ENCODE measurements around the gene OXER1. TPM values are rescaled to one million over a fixed set of nuclear protein-coding genes. Genes with fewer than 3 reads are reported as not detected.
A peak's percentile ranks its signal among the peaks of the same experiment; 100 is the strongest.

OXER1 gene
- total and polyA plus RNA-seq, 7 experiments from 2014 or later: 0.12 to 3.0 (median 0.36) TPM; not detected in 3

- peak overlapping the region; percentile 41 for H3K27ac ChIP-seq (ENCODE audit: low read depth, low read length)
- H3K27ac Mint-ChIP-seq: peak overlapping the region in 7 of 9 donors; percentile 44 to 82 (median 74)
- no peaks in the 10 kb centered on the region for H3K36me3 ChIP-seq (ENCODE audit: control insufficient read depth in 2 of 3, insufficient read depth in 3 of 3, low read length in 3 of 3)
- no peak for ATAC-seq
- peak overlapping the region in 8 of 10 donors; percentile 21 to 81 (median 67) for H3K4me3 Mint-ChIP-seq
- peak in 5 of 9 donors; percentile 6 to 37 (median 19) for DNase-seq
- H3K4me3 ChIP-seq (ENCODE audit: low read length): no peak overlapping the region
- CTCF ChIA-PET: no interaction called here
- peaks cover 0 to 13% (median 3%) of the 10 kb centered on the region in 11 donors for H3K9me3 Mint-ChIP-seq
- H3K9me3 ChIP-seq (ENCODE audit: control insufficient read depth in 2 of 3, low read length in 3 of 3): no peaks in the 10 kb centered on the region
- no peaks in the 10 kb centered on the region for H3K27me3 Mint-ChIP-seq
- no peaks in the 10 kb centered on the region for H3K27me3 ChIP-seq (ENCODE audit: control insufficient read depth in 2 of 2, insufficient read depth in 2 of 2, low read length in 2 of 2)
- H3K4me1 Mint-ChIP-seq: peaks cover 4 to 48% (median 25%) of the 10 kb centered on the region in 7 donors
- intact Hi-C loops (cut with micrococcal nuclease): no loop called here
- POLR2A ChIA-PET: interaction anchor here (1.0 kb wide), 1 partner anchor 34 kb away, joined by 3 read pairs; no protein-coding TSS in a partner anchor
- peaks cover 0 to 5% (median 4%) of the 10 kb centered on the region in 5 donors for H3K36me3 Mint-ChIP-seq
- peaks cover 0 to 6% of the 10 kb centered on the region in 2 donors for H3K4me1 ChIP-seq (ENCODE audit: control insufficient read depth in 2 of 2, insufficient read depth in 2 of 2, low read length in 2 of 2)
Measured at GRCh38 chr2:42775810-42776209, 11.9 kb upstream of the OXER1 start.

- H3K36me3 Mint-ChIP-seq: peaks cover 0 to 5% (median 4%) of the 10 kb centered on the region in 5 donors
- H3K27me3 Mint-ChIP-seq: no peaks in the 10 kb centered on the region
- intact Hi-C loops (cut with micrococcal nuclease): no loop called here
- ATAC-seq: no peak
- Histone ChIP-seq H3K4me1 (ENCODE audit: control insufficient read depth in 2 of 2, insufficient read depth in 2 of 2, low read length in 2 of 2) (peaks cover 0 to 6% of the 10 kb centered on the region in 2 donors), H3K27me3 (ENCODE audit: control insufficient read depth in 2 of 2, insufficient read depth in 2 of 2, low read length in 2 of 2) (no peaks in the 10 kb centered on the region), H3K9me3 (ENCODE audit: control insufficient read depth in 2 of 3, low read length in 3 of 3) (no peaks in the 10 kb centered on the region), H3K4me3 (ENCODE audit: low read length) (no peak overlapping the region), H3K36me3 (ENCODE audit: control insufficient read depth in 2 of 3, insufficient read depth in 3 of 3, low read length in 3 of 3) (no peaks in the 10 kb centered on the region), H3K27ac (ENCODE audit: low read depth, low read length) (no peak overlapping the region)
- ChIA-PET CTCF (no interaction called here), POLR2A (interaction anchor here (1.0 kb wide), 1 partner anchor 34 kb away, joined by 3 read pairs; no protein-coding TSS in a partner anchor)
- H3K4me1 Mint-ChIP-seq: peaks cover 4 to 48% (median 25%) of the 10 kb centered on the region in 7 donors
- peak overlapping the region in 8 of 9 donors; percentile 28 to 82 (median 61) for H3K27ac Mint-ChIP-seq
- H3K9me3 Mint-ChIP-seq: peaks cover 0 to 10% (median 3%) of the 10 kb centered on the region in 11 donors
- DNase-seq: no peak
- peak overlapping the region in 7 of 10 donors; percentile 7 to 81 (median 67) for H3K4me3 Mint-ChIP-seq
Measured at GRCh38 chr2:42775186-42775585, 11.3 kb upstream of the OXER1 start.

- Mint-ChIP-seq H3K27ac (no peak overlapping the region), H3K4me3 (no peak overlapping the region), H3K4me1 (peaks cover 4 to 33% (median 20%) of the 10 kb centered on the region in 7 donors), H3K27me3 (no peaks in the 10 kb centered on the region), H3K9me3 (peaks cover 0 to 3% (median 0%) of the 10 kb centered on the region in 11 donors), H3K36me3 (peaks cover 0 to 4% (median 0%) of the 10 kb centered on the region in 5 donors)
- POLR2A ChIA-PET: interaction anchor here (0.7 kb wide), 1 partner anchor 617 kb away, joined by 3 read pairs; no protein-coding TSS in a partner anchor
- H3K27ac ChIP-seq (ENCODE audit: low read depth, low read length): no peak overlapping the region
- no peaks in the 10 kb centered on the region for H3K9me3 ChIP-seq (ENCODE audit: control insufficient read depth in 2 of 3, low read length in 3 of 3)
- no peak overlapping the region for H3K4me3 ChIP-seq (ENCODE audit: low read length)
- ATAC-seq (no peak), DNase-seq (no peak)
- no peaks in the 10 kb centered on the region for H3K27me3 ChIP-seq (ENCODE audit: control insufficient read depth in 2 of 2, insufficient read depth in 2 of 2, low read length in 2 of 2)
- CTCF ChIA-PET: no interaction called here
- no peaks in the 10 kb centered on the region for H3K36me3 ChIP-seq (ENCODE audit: control insufficient read depth in 2 of 3, insufficient read depth in 3 of 3, low read length in 3 of 3)
- intact Hi-C loops (cut with micrococcal nuclease): no loop called here
- H3K4me1 ChIP-seq (ENCODE audit: control insufficient read depth in 2 of 2, insufficient read depth in 2 of 2, low read length in 2 of 2): no peaks in the 10 kb centered on the region
Measured at GRCh38 chr2:42771546-42772153, 7.7 kb upstream of the OXER1 start.

GRCh38 chr2:42770288-42771131, 6.6 kb upstream of the OXER1 start:
- ChIA-PET CTCF (no interaction called here), POLR2A (interaction anchor here (0.6 kb wide), 1 partner anchor 1142 kb away, joined by 3 read pairs; no protein-coding TSS in a partner anchor)
- no peak overlapping the region for H3K4me3 Mint-ChIP-seq
- Histone ChIP-seq H3K36me3 (ENCODE audit: control insufficient read depth in 2 of 3, insufficient read depth in 3 of 3, low read length in 3 of 3) (no peaks in the 10 kb centered on the region), H3K27ac (ENCODE audit: low read depth, low read length) (no peak overlapping the region), H3K27me3 (ENCODE audit: control insufficient read depth in 2 of 2, insufficient read depth in 2 of 2, low read length in 2 of 2) (no peaks in the 10 kb centered on the region), H3K4me1 (ENCODE audit: control insufficient read depth in 2 of 2, insufficient read depth in 2 of 2, low read length in 2 of 2) (no peaks in the 10 kb centered on the region), H3K9me3 (ENCODE audit: control insufficient read depth in 2 of 3, low read length in 3 of 3) (no peaks in the 10 kb centered on the region), H3K4me3 (ENCODE audit: low read length) (no peak overlapping the region)
- peaks cover 0 to 4% (median 0%) of the 10 kb centered on the region in 5 donors for H3K36me3 Mint-ChIP-seq
- intact Hi-C loops (cut with micrococcal nuclease): no loop called here
- peaks cover 1 to 22% (median 11%) of the 10 kb centered on the region in 7 donors for H3K4me1 Mint-ChIP-seq
- peaks cover 0 to 3% (median 0%) of the 10 kb centered on the region in 11 donors for H3K9me3 Mint-ChIP-seq
- ATAC-seq (peak; percentile 90), DNase-seq (peak in 1 of 9 donors; percentile 11)
- H3K27me3 Mint-ChIP-seq: no peaks in the 10 kb centered on the region
- no peak overlapping the region for H3K27ac Mint-ChIP-seq

- intact Hi-C loops (cut with micrococcal nuclease): no loop called here
- Mint-ChIP-seq H3K36me3 (peaks cover 0 to 4% (median 0%) of the 10 kb centered on the region in 5 donors), H3K9me3 (peaks cover 0 to 3% (median 0%) of the 10 kb centered on the region in 11 donors), H3K4me3 (no peak overlapping the region), H3K27me3 (no peaks in the 10 kb centered on the region), H3K4me1 (peaks cover 0 to 14% (median 4%) of the 10 kb centered on the region in 7 donors), H3K27ac (peak overlapping the region in 2 of 9 donors; percentile 17 to 55)
- ChIA-PET CTCF (no interaction called here), POLR2A (interaction anchor here (0.6 kb wide), 1 partner anchor 1143 kb away, joined by 3 read pairs; no protein-coding TSS in a partner anchor)
- Histone ChIP-seq H3K4me3 (ENCODE audit: low read length) (no peak overlapping the region), H3K27me3 (ENCODE audit: control insufficient read depth in 2 of 2, insufficient read depth in 2 of 2, low read length in 2 of 2) (no peaks in the 10 kb centered on the region), H3K4me1 (ENCODE audit: control insufficient read depth in 2 of 2, insufficient read depth in 2 of 2, low read length in 2 of 2) (no peaks in the 10 kb centered on the region), H3K27ac (ENCODE audit: low read depth, low read length) (no peak overlapping the region), H3K36me3 (ENCODE audit: control insufficient read depth in 2 of 3, insufficient read depth in 3 of 3, low read length in 3 of 3) (no peaks in the 10 kb centered on the region), H3K9me3 (ENCODE audit: control insufficient read depth in 2 of 3, low read length in 3 of 3) (no peaks in the 10 kb centered on the region)
- ATAC-seq: no peak
- DNase-seq: no peak
Measured at GRCh38 chr2:42769583-42770287, 5.8 kb upstream of the OXER1 start.

- Mint-ChIP-seq H3K4me3 (peak overlapping the region in 1 of 10 donors; percentile 45), H3K9me3 (peaks cover 0 to 3% (median 0%) of the 10 kb centered on the region in 11 donors), H3K36me3 (peaks cover 0 to 4% (median 0%) of the 10 kb centered on the region in 5 donors), H3K4me1 (peaks cover 0 to 6% (median 4%) of the 10 kb centered on the region in 7 donors), H3K27ac (peak overlapping the region in 1 of 9 donors; percentile 41), H3K27me3 (no peaks in the 10 kb centered on the region)
- POLR2A ChIA-PET: no interaction called here
- Histone ChIP-seq H3K27me3 (ENCODE audit: control insufficient read depth in 2 of 2, insufficient read depth in 2 of 2, low read length in 2 of 2) (no peaks in the 10 kb centered on the region), H3K36me3 (ENCODE audit: control insufficient read depth in 2 of 3, insufficient read depth in 3 of 3, low read length in 3 of 3) (no peaks in the 10 kb centered on the region), H3K4me3 (ENCODE audit: low read length) (no peak overlapping the region), H3K4me1 (ENCODE audit: control insufficient read depth in 2 of 2, insufficient read depth in 2 of 2, low read length in 2 of 2) (no peaks in the 10 kb centered on the region), H3K9me3 (ENCODE audit: control insufficient read depth in 2 of 3, low read length in 3 of 3) (no peaks in the 10 kb centered on the region), H3K27ac (ENCODE audit: low read depth, low read length) (no peak overlapping the region)
- DNase-seq (no peak), ATAC-seq (no peak)
- CTCF ChIA-PET: interaction anchor here (0.5 kb wide), 1 partner anchor 460 kb away, joined by 3 read pairs; no protein-coding TSS in a partner anchor
- intact Hi-C loops (cut with micrococcal nuclease): no loop called here
Measured at GRCh38 chr2:42768706-42769256, 4.8 kb upstream of the OXER1 start.

Data from naive thymus-derived CD4-positive, alpha-beta T cell (primary cell).